ENCODE measurements around the gene WSB1. TPM values are rescaled to one million over a fixed set of nuclear protein-coding genes. Genes with fewer than 3 reads are reported as not detected.
"Not testable (repeated sequence)": the region's sequence is repeated elsewhere in the genome, so short reads cannot be mapped to it uniquely, and the experiment has no call there.

WSB1 gene
- total RNA-seq, 1 experiment from 2014 or later, result 66.2 TPM

DNA sequence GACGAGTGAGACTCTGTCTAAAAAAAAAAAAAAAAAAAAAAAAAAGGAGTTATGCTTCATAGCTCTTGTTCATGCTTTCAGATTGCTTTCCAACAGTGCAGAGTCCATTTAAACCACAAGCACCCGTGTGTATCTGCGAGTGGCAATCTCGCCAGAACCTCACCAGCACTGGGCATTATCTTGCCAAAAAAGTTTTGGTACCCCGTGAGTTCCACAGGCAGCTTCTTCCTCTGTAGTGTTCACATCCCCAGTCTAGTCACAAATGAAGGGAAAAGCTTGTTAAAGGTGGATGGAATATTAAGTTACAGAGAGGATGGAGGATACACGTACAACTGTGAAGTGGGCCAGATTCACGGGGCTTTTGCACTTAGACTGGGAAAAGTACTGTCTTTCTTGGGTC is 33.5 kb downstream of the WSB1 start:
- CTCF ChIA-PET, result interaction anchor here (0.6 kb wide), 2 partner anchors 86 to 89 kb away, joined by 3 to 16 read pairs; no protein-coding TSS in a partner anchor
- Histone ChIP-seq H3K9me2 (ENCODE audit: insufficient read depth) (no peaks in the 10 kb centered on the region), H3K9me3 (ENCODE audit: insufficient read depth, low read depth) (no peaks in the 10 kb centered on the region), H3K27ac (no peak overlapping the region), H3K4me2 (no peak overlapping the region), H4K20me1 (ENCODE audit: insufficient read depth) (no peaks in the 10 kb centered on the region), H3K4me3 (no peak overlapping the region), H3F3A (ENCODE audit: insufficient read depth, low read depth) (peaks cover 23% of the 10 kb centered on the region; the same call in 1 of the 2 replicates), H3K4me1 (replicated peaks; ENCODE audit: insufficient read depth) (peaks cover 30% of the 10 kb centered on the region), H2AFZ (no peak overlapping the region), H3K36me3 (ENCODE audit: low read depth) (no peaks in the 10 kb centered on the region), H3K79me2 (ENCODE audit: low read depth) (no peaks in the 10 kb centered on the region), H3K27me3 (ENCODE audit: insufficient read depth, low read depth) (no peaks in the 10 kb centered on the region)
- no peak for DNase-seq
- intact Hi-C loops (cut with micrococcal nuclease; ENCODE audit: unreplicated experiment), result no loop called here
- no TSS peak for BruUV-seq (replicated peaks)
- POLR2A ChIA-PET (ENCODE audit: unreplicated experiment), result no interaction called here
- TF ChIP-seq EZH2 (IDR thresholded peaks at IDR 0.05; ENCODE audit: low read depth), result no peak
- no peak for TF ChIP-seq CTCF (conservative IDR thresholded peaks at IDR 0.05)

- no peak for TF ChIP-seq EZH2 (IDR thresholded peaks at IDR 0.05; ENCODE audit: low read depth)
- TF ChIP-seq CTCF (conservative IDR thresholded peaks at IDR 0.05), result no peak
- peaks cover 19% of the 10 kb centered on the region; the same call in 1 of the 2 replicates for H3F3A ChIP-seq (ENCODE audit: insufficient read depth, low read depth)
- peaks cover 29% of the 10 kb centered on the region for H3K4me1 ChIP-seq (replicated peaks; ENCODE audit: insufficient read depth)
- no peaks in the 10 kb centered on the region for H3K36me3 ChIP-seq (ENCODE audit: low read depth)
- H3K9me3 ChIP-seq (ENCODE audit: insufficient read depth, low read depth), result no peaks in the 10 kb centered on the region
- no peaks in the 10 kb centered on the region for H4K20me1 ChIP-seq (ENCODE audit: insufficient read depth)
- ChIA-PET CTCF (no interaction called here), POLR2A (ENCODE audit: unreplicated experiment) (no interaction called here)
- intact Hi-C loops (cut with micrococcal nuclease; ENCODE audit: unreplicated experiment), result no loop called here
- H2AFZ ChIP-seq, result no peak overlapping the region
- no peak overlapping the region for H3K27ac ChIP-seq
- no peaks in the 10 kb centered on the region for H3K79me2 ChIP-seq (ENCODE audit: low read depth)
- BruUV-seq (replicated peaks), result no TSS peak
- no peak for DNase-seq
- H3K4me3 ChIP-seq, result no peak overlapping the region
- no peaks in the 10 kb centered on the region for H3K27me3 ChIP-seq (ENCODE audit: insufficient read depth, low read depth)
- H3K9me2 ChIP-seq (ENCODE audit: insufficient read depth), result no peaks in the 10 kb centered on the region
- H3K4me2 ChIP-seq, result no peak overlapping the region
These were observed 34.0 kb downstream of the WSB1 start for GRCh38 chr17:27327871-27328270.

DNA sequence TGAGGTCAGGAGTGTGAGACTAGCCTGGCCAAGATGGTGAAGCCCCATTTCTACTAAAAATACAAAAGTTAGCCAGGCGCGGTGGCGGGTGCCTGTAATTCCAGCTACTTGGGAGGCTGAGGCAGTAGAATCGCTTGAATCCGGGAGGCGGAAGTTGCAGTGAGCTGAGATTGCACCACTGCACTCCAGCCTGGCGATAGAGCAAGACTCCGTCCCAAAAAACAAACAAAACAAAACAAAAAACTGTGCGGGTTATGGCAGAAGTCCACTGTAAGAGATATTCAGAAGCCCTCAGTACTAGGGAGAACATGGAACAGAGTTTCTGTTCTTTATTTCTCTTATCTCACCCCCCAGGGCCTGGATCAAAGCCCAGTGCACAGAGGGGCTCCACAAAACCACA is 34.8 kb downstream of the WSB1 start:
- DNase-seq; H3K27ac ChIP-seq; H2AFZ ChIP-seq; H3K36me3 ChIP-seq (ENCODE audit: low read depth); H3K9me3 ChIP-seq (ENCODE audit: insufficient read depth, low read depth); POLR2A ChIA-PET (ENCODE audit: unreplicated experiment); H3K4me2 ChIP-seq; BruUV-seq (replicated peaks); intact Hi-C loops (cut with micrococcal nuclease; ENCODE audit: unreplicated experiment); H3K79me2 ChIP-seq (ENCODE audit: low read depth); CTCF ChIA-PET; H3K4me3 ChIP-seq; H3K9me2 ChIP-seq (ENCODE audit: insufficient read depth); H3K27me3 ChIP-seq (ENCODE audit: insufficient read depth, low read depth); H4K20me1 ChIP-seq (ENCODE audit: insufficient read depth): not testable (repeated sequence)
- Histone ChIP-seq H3K4me1 (replicated peaks; ENCODE audit: insufficient read depth) (peaks cover 27% of the 10 kb centered on the region), H3F3A (ENCODE audit: insufficient read depth, low read depth) (peaks cover 22% of the 10 kb centered on the region; the same call in 1 of the 2 replicates)

DNA sequence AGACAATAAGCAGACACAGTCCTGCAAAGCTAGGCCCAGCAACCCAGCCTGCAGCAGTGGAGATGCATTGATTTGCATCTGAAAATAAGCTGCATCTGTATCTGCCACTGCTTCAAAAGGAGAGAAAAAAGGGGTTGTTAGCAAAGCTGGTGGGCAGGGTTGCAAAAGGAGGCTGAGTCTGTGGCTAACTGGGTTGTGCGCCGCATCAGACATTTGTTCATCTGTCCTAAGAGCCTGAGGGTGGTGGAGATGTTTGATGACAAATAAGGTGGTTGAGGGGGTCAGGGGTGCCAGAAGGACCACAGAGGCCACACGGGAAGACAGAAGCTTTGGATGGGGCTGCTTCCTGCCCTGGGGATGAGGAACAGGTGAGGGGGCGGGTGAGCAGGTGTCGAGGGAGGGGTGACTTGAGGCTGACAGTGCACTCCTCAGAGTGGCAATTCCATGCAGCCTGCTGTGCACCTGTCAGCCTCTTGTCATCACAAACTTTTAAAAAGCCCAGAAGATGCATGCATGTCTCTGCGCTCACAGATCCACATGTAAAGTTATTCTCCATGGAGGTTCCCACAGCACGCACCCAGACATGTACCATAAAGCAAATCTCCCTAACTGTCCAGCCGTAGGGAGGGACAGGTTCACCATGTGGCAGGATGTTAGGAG is 35.4 kb downstream of the WSB1 start:
- peaks cover 27% of the 10 kb centered on the region for H3K4me1 ChIP-seq (replicated peaks; ENCODE audit: insufficient read depth)
- H3K27me3 ChIP-seq (ENCODE audit: insufficient read depth, low read depth), result no peaks in the 10 kb centered on the region
- no peak overlapping the region for H3K4me3 ChIP-seq
- TF ChIP-seq EZH2 (IDR thresholded peaks at IDR 0.05; ENCODE audit: low read depth) (no peak), CTCF (conservative IDR thresholded peaks at IDR 0.05) (no peak)
- H3K36me3 ChIP-seq (ENCODE audit: low read depth), result no peaks in the 10 kb centered on the region
- no TSS peak for BruUV-seq (replicated peaks)
- H3K4me2 ChIP-seq, result no peak overlapping the region
- ChIA-PET CTCF (interaction anchor here (0.7 kb wide), 1 partner anchor 93 kb away, joined by 4 read pairs; no protein-coding TSS in a partner anchor), POLR2A (ENCODE audit: unreplicated experiment) (no interaction called here)
- no peak overlapping the region for H2AFZ ChIP-seq
- no peaks in the 10 kb centered on the region for H4K20me1 ChIP-seq (ENCODE audit: insufficient read depth)
- peaks cover 20% of the 10 kb centered on the region; the same call in 1 of the 2 replicates for H3F3A ChIP-seq (ENCODE audit: insufficient read depth, low read depth)
- H3K79me2 ChIP-seq (ENCODE audit: low read depth), result no peaks in the 10 kb centered on the region
- no peak for DNase-seq
- intact Hi-C loops (cut with micrococcal nuclease; ENCODE audit: unreplicated experiment), result no loop called here
- H3K9me3 ChIP-seq (ENCODE audit: insufficient read depth, low read depth), result no peaks in the 10 kb centered on the region
- no peaks in the 10 kb centered on the region for H3K9me2 ChIP-seq (ENCODE audit: insufficient read depth)
- H3K27ac ChIP-seq, result no peak overlapping the region

Measured in PC-9 (cell line).